GM12878 (cell line): Measurements from ENCODE around the gene PAX5. TPM values are rescaled to one million over a fixed set of nuclear protein-coding genes. Genes with fewer than 3 reads are reported as not detected.

Experiments
- ATAC-seq: fragments of 200-7000 bp; cut with Tn5 transposase; 3 replicates; pipeline ENCODE4 v1.9.1; 2020; ENCODE audit warnings: mild to moderate bottlenecking, moderate library complexity
- BruUV-seq: library from RNA; stranded (reverse); fragments of 400-500 nt; replicated peaks from 2 replicates; lab custom pipeline; 2021; lab: Mats Ljungman, UMichigan
- CTCF ChIA-PET: fragments of 300-600 bp; sonication (Branson Sonifier 250); formaldehyde crosslinking; extraction: SDS; loops from one replicate; lab custom pipeline; 2021; ENCODE audit warnings: inconsistent platforms; lab: Yijun Ruan, JAX
- POLR2A ChIA-PET: fragments of 350-600 bp; formaldehyde crosslinking; extraction: SDS; loops from one replicate; lab custom pipeline; 2021; ENCODE audit warnings: inconsistent platforms; lab: Charles Lee
- RAD21 ChIA-PET: fragments of 300-600 bp; sonication (Branson Sonifier 250); formaldehyde crosslinking; loops from one replicate; lab custom pipeline; 2023; ENCODE audit warnings: antibody characterized with exemption; ENCODE audit not compliant: unreplicated experiment; lab: Charles Lee
- SMC1A ChIA-PET: fragments of 300-600 bp; sonication (Branson Sonifier 250); formaldehyde crosslinking; loops from one replicate; lab custom pipeline; 2023; ENCODE audit not compliant: unreplicated experiment, uncharacterized antibody; lab: Charles Lee
- DNase-seq: peaks from one replicate; pipeline ENCODE4 v3.0.0-alpha.2; 2011; ENCODE audit warnings: low read depth, low spot score
- FAIRE-seq: peaks from 3 replicates; lab custom pipeline; 2011; peaks lifted over from hg19 to GRCh38; lab: Jason Lieb, UNC
- H2AFZ ChIP-seq: 2 replicates; pipeline ENCODE4 v1.6.0; 2011; ENCODE audit warnings: low read depth, low read length, control low read depth; ENCODE audit not compliant: control insufficient read depth
- H3K27ac ChIP-seq: 2 replicates; pipeline ENCODE4 v1.5.1; 2011; ENCODE audit warnings: control low read depth; ENCODE audit not compliant: control insufficient read depth, insufficient read depth
- H3K27me3 ChIP-seq, 2 experiments: replicated peaks in 1 of 2; 2 replicates each; pipeline versions ENCODE4 v1.6.0 to v1.6.1; 2011; ENCODE audit warnings: low read length in 1 of 2; ENCODE audit not compliant: control insufficient read depth in 2 of 2, insufficient read depth in 2 of 2
- H3K36me3 ChIP-seq, 2 experiments: 2 replicates each; pipeline ENCODE4 v1.5.1; 2011; ENCODE audit warnings: low read length in 1 of 2; ENCODE audit not compliant: control insufficient read depth in 2 of 2, insufficient read depth in 2 of 2
- H3K4me1 ChIP-seq: 2 replicates; pipeline ENCODE4 v1.6.1; 2011; ENCODE audit warnings: mild to moderate bottlenecking, low read length, moderate library complexity, mixed read lengths; ENCODE audit not compliant: control insufficient read depth, insufficient read depth
- H3K4me2 ChIP-seq: 2 replicates; pipeline ENCODE4 v1.6.0; 2011; ENCODE audit warnings: control low read depth; ENCODE audit not compliant: control insufficient read depth, insufficient read depth
- H3K4me3 ChIP-seq: fragments of 200-600 bp; sonication (generic); 2 replicates; pipeline ENCODE4 v1.5.1; 2016
- H3K79me2 ChIP-seq: 2 replicates; pipeline ENCODE4 v1.6.0; 2011; ENCODE audit warnings: low read length; ENCODE audit not compliant: control insufficient read depth, insufficient read depth
- H3K9ac ChIP-seq: 2 replicates; pipeline ENCODE4 v1.8.0; 2011; ENCODE audit warnings: low read length, control low read depth, mixed read lengths; ENCODE audit not compliant: control insufficient read depth, insufficient read depth
- H3K9me3 ChIP-seq: replicated peaks from 3 replicates; pipeline ENCODE4 v1.5.1; 2011; ENCODE audit warnings: mild to moderate bottlenecking, low read length; ENCODE audit not compliant: control insufficient read depth, insufficient read depth
- H4K20me1 ChIP-seq: 2 replicates; pipeline ENCODE4 v1.6.0; 2011; ENCODE audit not compliant: control insufficient read depth, insufficient read depth
- CBFB ChIP-seq: IDR thresholded peaks from 2 replicates; pipeline ENCODE4 v1.6.1; 2016; ENCODE audit warnings: antibody characterized with exemption, low read depth
- CUX1 ChIP-seq: IDR thresholded peaks from 2 replicates; pipeline ENCODE4 v1.6.1; 2012; ENCODE audit warnings: improper control_type of control experiment, low read depth, low read length; ENCODE audit not compliant: insufficient replicate concordance
- EGR1 ChIP-seq, 2 experiments: IDR thresholded peaks; 1 replicate in 1 of 2; 2 replicates in 1 of 2; pipeline ENCODE4 v1.6.1; 2011 to 2012; ENCODE audit warnings: low read depth in 2 of 2, low read length in 2 of 2, borderline replicate concordance in 1 of 2, mild to moderate bottlenecking in 1 of 2, moderate library complexity in 1 of 2
- HSF1 ChIP-seq: fragments of 150-350 bp; IDR thresholded peaks from 2 replicates; pipeline ENCODE4 v1.6.1; 2014; ENCODE audit warnings: mild to moderate bottlenecking, low read depth, low read length
- KAT2A ChIP-seq: conservative IDR thresholded peaks from 2 replicates; pipeline ENCODE4 v1.6.1; 2011; ENCODE audit warnings: low read depth, low read length; ENCODE audit not compliant: control insufficient read depth
- POLR2A ChIP-seq: IDR thresholded peaks from 2 replicates; pipeline ENCODE4 v1.6.1; 2011; ENCODE audit warnings: low read depth, mild to moderate bottlenecking, low read length
- TCF7 ChIP-seq: IDR thresholded peaks from 2 replicates; pipeline ENCODE4 v1.6.1; 2014; ENCODE audit warnings: antibody characterized with exemption, borderline replicate concordance
- WGBS: methylation state at CpG from one replicate; pipeline ENCODE4 v1.1.6; 2016; ENCODE audit warnings: low lambda C conversion rate; ENCODE audit not compliant: insufficient replicate concordance, insufficient coverage; ENCODE audit errors: missing lambda C conversion rate; 5-methylcytosine and 5-hydroxymethylcytosine counted together
- in situ Hi-C: fragments of 300-500 bp; cut with MboI; formaldehyde crosslinking; loops from 9 replicates; pipeline ENCODE4 v1.14.3; 2018; ENCODE audit warnings: mixed read lengths
- intact Hi-C: fragments of 100-400 bp; cut with micrococcal nuclease; formaldehyde crosslinking; loops from one replicate; pipeline ENCODE4 v1.14.2; 2022; ENCODE audit not compliant: unreplicated experiment
- polyA plus RNA-seq, 11 experiments: library from polyadenylated mRNA; depleted of rRNA in 4 of 11; unstranded in 6 of 11; stranded (reverse) in 5 of 11; fragments of >200 nt; fragmentation: Nextera tagmentation in 4 of 11; fragmentation: Illumina TruSeq in 1 of 11; extraction: Ambion mirVana in 4 of 11; extraction: Trizol in 1 of 11; gene quantifications; 1 replicate in 1 of 11; 2 replicates in 10 of 11; pipeline versions ENCODE4 v1.2.1 to v1.2.3, GENCODE V29; 2011 to 2016; ENCODE audit warnings: inconsistent platforms in 2 of 11, missing spikeins in 2 of 11, low read depth in 1 of 11
- total RNA-seq, 4 experiments: library from RNA; depleted of rRNA in 3 of 4; stranded (reverse); fragments of >200 nt in 3 of 4; fragmentation: Illumina TruSeq in 1 of 4; extraction: Trizol in 1 of 4; gene quantifications; 2 replicates each; pipeline versions ENCODE4 v1.2.1 to v1.2.3, GENCODE V29; 2013 to 2021

Gene PAX5
- total and polyA plus RNA-seq, 10 of the 15 experiments (the other 5 are each of a cell fraction or from before 2014, with no cell fraction given): 2.2 to 123 (median 31.9) TPM

GRCh38 chr9:36924071-36924470, 110.0 kb downstream of the PAX5 start (continued):
- 0 out of 2 replicates have a peak, but pooled peaks have one; percentile 38 for TF ChIP-seq CBFB
- no peak for TF ChIP-seq TCF7
- no peak for TF ChIP-seq EGR1 (IDR thresholded peaks at IDR 0.05; ENCODE audit: borderline replicate concordance in 1 of 2, low read depth in 2 of 2, low read length in 2 of 2)
- TF ChIP-seq HSF1: no peak
- TF ChIP-seq KAT2A: no peak

GRCh38 chr9:36923025-36923625, 110.9 kb downstream of the PAX5 start:
- Histone ChIP-seq H3K79me2 (peaks cover 15% of the 10 kb centered on the region), H4K20me1 (peaks cover 4% of the 10 kb centered on the region), H3K9me3 (no peaks in the 10 kb centered on the region; the same call in 2 of the 3 replicates), H3K9ac (no peak overlapping the region), H3K4me2 (no peak overlapping the region), H3K27me3 (no peaks in the 10 kb centered on the region), H2AFZ (no peak overlapping the region), H3K4me3 (no peak overlapping the region), H3K27ac (no peak overlapping the region), H3K4me1 (no peaks in the 10 kb centered on the region; the same call in 1 of the 2 replicates), H3K36me3 (peaks cover 37 to 42% of the 10 kb centered on the region in 2 experiments)
- ChIA-PET SMC1A (no interaction called here), POLR2A (no interaction called here), CTCF (no interaction called here), RAD21 (no interaction called here)
- TF ChIP-seq CUX1 (no peak), POLR2A (peak; percentile 34; the same call in 1 of the 2 replicates)
- ATAC-seq (no peak), FAIRE-seq (no peak), DNase-seq (no peak)
- in situ Hi-C loops: no loop called here
- no TSS peak for BruUV-seq
- intact Hi-C loops: no loop called here
- 82% methylated on average over 7 of the region's 7 CpGs for WGBS
